ENCODE data around the gene SPINDOC. TPM values are rescaled to one million over a fixed set of nuclear protein-coding genes. Genes with fewer than 3 reads are reported as not detected.

The SPINDOC gene
- total RNA-seq, 1 experiment from 2014 or later, result 50.9 TPM

DNA sequence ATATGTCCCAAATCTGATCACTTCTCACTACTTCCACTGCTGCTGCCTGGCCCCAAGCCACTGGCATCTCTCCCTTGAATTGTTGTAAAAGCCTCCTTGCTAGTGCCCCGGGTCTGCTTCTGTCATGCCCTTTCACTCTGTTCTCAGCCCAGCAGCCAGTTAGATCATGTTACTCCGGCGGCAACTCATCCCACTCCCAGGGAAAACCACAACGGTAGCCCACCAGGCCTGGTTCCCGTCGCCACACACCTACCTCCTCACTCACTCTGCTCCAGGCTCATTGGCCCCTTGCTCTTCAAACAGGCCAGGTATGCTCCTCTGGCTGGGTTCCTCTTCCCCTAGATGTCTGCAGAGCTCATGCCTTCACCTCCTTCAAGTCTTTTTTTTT is 21.9 kb downstream of the SPINDOC start (continued):
- TF ChIP-seq, protein P1, sequence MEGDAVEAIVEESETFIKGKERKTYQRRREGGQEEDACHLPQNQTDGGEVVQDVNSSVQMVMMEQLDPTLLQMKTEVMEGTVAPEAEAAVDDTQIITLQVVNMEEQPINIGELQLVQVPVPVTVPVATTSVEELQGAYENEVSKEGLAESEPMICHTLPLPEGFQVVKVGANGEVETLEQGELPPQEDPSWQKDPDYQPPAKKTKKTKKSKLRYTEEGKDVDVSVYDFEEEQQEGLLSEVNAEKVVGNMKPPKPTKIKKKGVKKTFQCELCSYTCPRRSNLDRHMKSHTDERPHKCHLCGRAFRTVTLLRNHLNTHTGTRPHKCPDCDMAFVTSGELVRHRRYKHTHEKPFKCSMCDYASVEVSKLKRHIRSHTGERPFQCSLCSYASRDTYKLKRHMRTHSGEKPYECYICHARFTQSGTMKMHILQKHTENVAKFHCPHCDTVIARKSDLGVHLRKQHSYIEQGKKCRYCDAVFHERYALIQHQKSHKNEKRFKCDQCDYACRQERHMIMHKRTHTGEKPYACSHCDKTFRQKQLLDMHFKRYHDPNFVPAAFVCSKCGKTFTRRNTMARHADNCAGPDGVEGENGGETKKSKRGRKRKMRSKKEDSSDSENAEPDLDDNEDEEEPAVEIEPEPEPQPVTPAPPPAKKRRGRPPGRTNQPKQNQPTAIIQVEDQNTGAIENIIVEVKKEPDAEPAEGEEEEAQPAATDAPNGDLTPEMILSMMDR (IDR thresholded peaks at IDR 0.05 in 2 of 3, conservative IDR thresholded peaks at IDR 0.05 in 1 of 3; ENCODE audit: borderline replicate concordance in 1 of 3, insufficient read depth in 1 of 3, low read depth in 2 of 3, low read length in 2 of 3), result no peak
- TF ChIP-seq EZH2phosphoT487 (IDR thresholded peaks at IDR 0.05; ENCODE audit: borderline replicate concordance) (no peak), CBX3 (IDR thresholded peaks at IDR 0.05; ENCODE audit: low read depth) (no peak)
- TF ChIP-seq, protein P2, sequence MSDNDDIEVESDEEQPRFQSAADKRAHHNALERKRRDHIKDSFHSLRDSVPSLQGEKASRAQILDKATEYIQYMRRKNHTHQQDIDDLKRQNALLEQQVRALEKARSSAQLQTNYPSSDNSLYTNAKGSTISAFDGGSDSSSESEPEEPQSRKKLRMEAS (IDR thresholded peaks at IDR 0.05), result no peak

GRCh38 chr11:63837027-63837688 is 23.9 kb downstream of the SPINDOC start:
- POLR2A ChIA-PET, result interaction anchor here (1.5 to 1.6 kb wide), 3 partner anchors 35 to 109 kb away, joined by 3 to 5 read pairs (median 4); no protein-coding TSS in a partner anchor
- TF ChIP-seq CBX3 (IDR thresholded peaks at IDR 0.05; ENCODE audit: low read depth) (no peak), ZBTB33 (IDR thresholded peaks at IDR 0.05; ENCODE audit: extremely low read depth, insufficient replicate concordance, low read length) (no peak), RAD21 (IDR thresholded peaks at IDR 0.05; ENCODE audit: low read depth) (peak; percentile 97), ZFX (IDR thresholded peaks at IDR 0.05) (no peak), SRF (IDR thresholded peaks at IDR 0.05; ENCODE audit: low read depth) (no peak), EZH2 (IDR thresholded peaks at IDR 0.05) (no peak), CEBPB (IDR thresholded peaks at IDR 0.05; ENCODE audit: low read depth) (no peak), POLR2AphosphoS5 (IDR thresholded peaks at IDR 0.05; ENCODE audit: low read depth, low read length) (0 out of 2 replicates have a peak, but pooled peaks have one; percentile 21), SP1 (IDR thresholded peaks at IDR 0.05; ENCODE audit: low read depth) (no peak), JUND (IDR thresholded peaks at IDR 0.05) (no peak)
- TF ChIP-seq, protein P1 (IDR thresholded peaks at IDR 0.05 in 2 of 3, conservative IDR thresholded peaks at IDR 0.05 in 1 of 3; ENCODE audit: borderline replicate concordance in 1 of 3, insufficient read depth in 1 of 3, low read depth in 2 of 3, low read length in 2 of 3), result peak; percentile 80 to 91 (median 88)

More at GRCh38 chr11:63837027-63837688, 23.9 kb downstream of the SPINDOC start:
- Histone ChIP-seq H3K4me3 (replicated peaks in 1 of 2; ENCODE audit: low read depth in 1 of 2, low read length in 2 of 2) (no peak overlapping the region), H4K20me1 (ENCODE audit: insufficient read depth) (peaks cover 6% of the 10 kb centered on the region; the same call in 1 of the 2 replicates), H3K9me2 (ENCODE audit: insufficient read depth) (no peaks in the 10 kb centered on the region), H3K4me1 (ENCODE audit: control insufficient read depth in 1 of 2, insufficient read depth in 2 of 2, low read length in 2 of 2) (peaks cover 32 to 58% of the 10 kb centered on the region in 2 experiments), H3K27ac (ENCODE audit: low read depth, low read length) (no peak overlapping the region), H2AFZ (ENCODE audit: low read depth, low read length, poor library complexity, severe bottlenecking) (no peak overlapping the region), H3K36me3 (ENCODE audit: control insufficient read depth in 1 of 2, insufficient read depth in 2 of 2, low read length in 2 of 2) (no peaks in the 10 kb centered on the region), H3K9ac (ENCODE audit: low read length) (no peak overlapping the region), H3K27me3 (ENCODE audit: insufficient read depth, low read length) (no peaks in the 10 kb centered on the region), H3K4me2 (ENCODE audit: low read length) (peak overlapping the region; percentile 97; the same call in 1 of the 2 replicates), H3K9me3 (ENCODE audit: control insufficient read depth in 1 of 2, insufficient read depth in 1 of 2, low read depth in 1 of 2, low read length in 2 of 2) (no peaks in the 10 kb centered on the region), H3K79me2 (ENCODE audit: insufficient read depth, low read length) (peaks cover 30% of the 10 kb centered on the region)
- ATAC-seq (peak; percentile 18), DNase-seq (ENCODE audit: low read depth, low spot score) (peak; percentile 68)
- ChIA-PET CTCF (interaction anchor here (0.7 to 4.4 kb wide), 9 partner anchors 11 to 316 kb away, joined by 3 to 66 read pairs (median 5); partner anchors contain the start of genes NAA40 and ZFTA), RAD21 (ENCODE audit: low non-redundant PET in 1 of 2, low total read pairs in 2 of 2, uncharacterized antibody in 2 of 2, unreplicated experiment in 2 of 2) (interaction anchor here (0.5 to 1.6 kb wide), 5 partner anchors 11 to 158 kb away, joined by 3 to 10 read pairs (median 6); no protein-coding TSS in a partner anchor)
- intact Hi-C loops (cut with micrococcal nuclease), result loop anchor here (1.0 to 10.0 kb wide), 6 partner anchors 35 to 362 kb away; partner anchors contain the start of gene ZFTA
- BruUV-seq (replicated peaks), result no TSS peak
